ENCODE results near the gene EPM2A.
"Not testable (repeated sequence)": the region's sequence is repeated elsewhere in the genome, so short reads cannot be mapped to it uniquely, and the experiment has no call there.

Gene EPM2A

GRCh38 chr6:145735356-145736165 lies at the start of gene EPM2A:
Gene EPM2A, minus strand, starts transcription at chr6:145735520. Its CDS starts 22 bp downstream, at chr6:145735498.
- in situ Hi-C loops (cut with MboI; ENCODE audit: low sequenced_read_pairs), result no loop called here

GRCh38 chr6:145784683-145785082 lies 49.4 kb upstream of the EPM2A start:
- in situ Hi-C loops (cut with MboI; ENCODE audit: low sequenced_read_pairs), result no loop called here

GRCh38 chr6:145783796-145784195 lies 48.5 kb upstream of the EPM2A start:
- in situ Hi-C loops (cut with MboI; ENCODE audit: low sequenced_read_pairs), result no loop called here

- in situ Hi-C loops (cut with MboI; ENCODE audit: low sequenced_read_pairs), result no loop called here
Measured at GRCh38 chr6:145772846-145773245, 37.5 kb upstream of the EPM2A start.

GRCh38 chr6:145765449-145765848 lies 30.1 kb upstream of the EPM2A start:
- in situ Hi-C loops (cut with MboI; ENCODE audit: low sequenced_read_pairs), result no loop called here

GRCh38 chr6:145763742-145764141 lies 28.4 kb upstream of the EPM2A start:
- in situ Hi-C loops (cut with MboI; ENCODE audit: low sequenced_read_pairs), result no loop called here

- in situ Hi-C loops (cut with MboI; ENCODE audit: low sequenced_read_pairs), result no loop called here
Measured at GRCh38 chr6:145761584-145761983, 26.3 kb upstream of the EPM2A start.

- in situ Hi-C loops (cut with MboI; ENCODE audit: low sequenced_read_pairs), result no loop called here
Measured at GRCh38 chr6:145758113-145758512, 22.8 kb upstream of the EPM2A start.

GRCh38 chr6:145756170-145756662 lies 20.9 kb upstream of the EPM2A start:
- in situ Hi-C loops (cut with MboI; ENCODE audit: low sequenced_read_pairs), result no loop called here

GRCh38 chr6:145755682-145756081 lies 20.4 kb upstream of the EPM2A start:
- in situ Hi-C loops (cut with MboI; ENCODE audit: low sequenced_read_pairs), result no loop called here

- in situ Hi-C loops (cut with MboI; ENCODE audit: low sequenced_read_pairs), result no loop called here
Measured at GRCh38 chr6:145752638-145753037, 17.3 kb upstream of the EPM2A start.

- in situ Hi-C loops (cut with MboI; ENCODE audit: low sequenced_read_pairs), result no loop called here
Measured at GRCh38 chr6:145749632-145750031, 14.3 kb upstream of the EPM2A start.

- in situ Hi-C loops (cut with MboI; ENCODE audit: low sequenced_read_pairs), result no loop called here
Measured at GRCh38 chr6:145745861-145746260, 10.5 kb upstream of the EPM2A start.

- in situ Hi-C loops (cut with MboI; ENCODE audit: low sequenced_read_pairs), result no loop called here
Measured at GRCh38 chr6:145744619-145745018, 9.3 kb upstream of the EPM2A start.

GRCh38 chr6:145743332-145743731 lies 8.0 kb upstream of the EPM2A start:
- in situ Hi-C loops (cut with MboI; ENCODE audit: low sequenced_read_pairs), result no loop called here

GRCh38 chr6:145742472-145742871 lies 7.2 kb upstream of the EPM2A start:
- in situ Hi-C loops (cut with MboI; ENCODE audit: low sequenced_read_pairs), result not testable (repeated sequence)

GRCh38 chr6:145739685-145740084 lies 4.4 kb upstream of the EPM2A start:
- in situ Hi-C loops (cut with MboI; ENCODE audit: low sequenced_read_pairs), result not testable (repeated sequence)

GRCh38 chr6:145738265-145738664 lies 2.9 kb upstream of the EPM2A start:
- in situ Hi-C loops (cut with MboI; ENCODE audit: low sequenced_read_pairs), result no loop called here

- in situ Hi-C loops (cut with MboI; ENCODE audit: low sequenced_read_pairs), result no loop called here
Measured at GRCh38 chr6:145736661-145737144, 1.4 kb upstream of the EPM2A start.

- in situ Hi-C loops (cut with MboI; ENCODE audit: low sequenced_read_pairs), result no loop called here
Measured at GRCh38 chr6:145734486-145735355, 599 bp downstream of the EPM2A start.

GRCh38 chr6:145733810-145734209 lies 1.5 kb downstream of the EPM2A start:
- in situ Hi-C loops (cut with MboI; ENCODE audit: low sequenced_read_pairs), result no loop called here

- in situ Hi-C loops (cut with MboI; ENCODE audit: low sequenced_read_pairs), result no loop called here
Measured at GRCh38 chr6:145733207-145733606, 2.1 kb downstream of the EPM2A start.
